Neural cell (in vitro differentiated cells): Measurements from ENCODE around the gene ASB17.

ENCODE experiments used
- CTCF ChIP-seq: fragments of 450-650 bp; IDR thresholded peaks from 2 replicates; pipeline ENCODE4 v1.5.1; 2014; ENCODE audit warnings: antibody characterized with exemption, mild to moderate bottlenecking, moderate library complexity; ENCODE audit not compliant: poor library complexity, severe bottlenecking
- POLR2AphosphoS5 ChIP-seq: IDR thresholded peaks from 2 replicates; pipeline ENCODE4 v1.6.1; 2012
- RAD21 ChIP-seq: fragments of 450-650 bp; conservative IDR thresholded peaks from 2 replicates; pipeline ENCODE4 v1.6.1; 2014; ENCODE audit warnings: antibody characterized with exemption, mild to moderate bottlenecking, moderate library complexity
- REST ChIP-seq: IDR thresholded peaks from 2 replicates; pipeline ENCODE4 v1.6.1; 2012; ENCODE audit warnings: borderline replicate concordance

- TF ChIP-seq CTCF (peak; percentile 77), RAD21 (peak; percentile 83), REST (no peak), POLR2AphosphoS5 (no peak)
Measured at GRCh38 chr1:75908717-75909152, 23.5 kb downstream of the ASB17 start.
